H1 (cell line): ENCODE data around the gene EDN1. TPM values are rescaled to one million over a fixed set of nuclear protein-coding genes. Genes with fewer than 3 reads are reported as not detected.

Source experiments
- CTCF ChIA-PET: fragments of 300-600 bp; sonication (Branson Sonifier 250); formaldehyde crosslinking; loops from one replicate; lab custom pipeline; 2021; ENCODE audit not compliant: partially characterized antibody; lab: Charles Lee
- POLR2A ChIA-PET: fragments of 300-600 bp; sonication (Branson Sonifier 250); formaldehyde crosslinking; loops from one replicate; lab custom pipeline; 2021; ENCODE audit warnings: inconsistent platforms; ENCODE audit not compliant: partially characterized antibody; lab: Charles Lee
- DNase-seq, 2 experiments: peaks; one replicate each; pipeline versions ENCODE4 v3.0.0 to v3.0.0-alpha.2; 2010 to 2022; ENCODE audit warnings: low spot score in 2 of 2, low read depth in 1 of 2, mixed read lengths in 1 of 2
- FAIRE-seq: peaks from 2 replicates; lab custom pipeline; 2011; peaks lifted over from hg19 to GRCh38; lab: Jason Lieb, UNC
- H2AFZ ChIP-seq: 2 replicates; pipeline ENCODE4 v1.8.1; 2012; ENCODE audit warnings: low read length, inconsistent platforms
- H2AK5ac ChIP-seq: 2 replicates; pipeline ENCODE4 v1.6.1; 2013; ENCODE audit warnings: low read depth, low read length
- H2BK120ac ChIP-seq: replicated peaks from 2 replicates; pipeline ENCODE3; 2013; ENCODE audit warnings: low read depth, low read length, inconsistent platforms
- H2BK12ac ChIP-seq: 2 replicates; pipeline ENCODE4 v1.6.1; 2013; ENCODE audit warnings: low read depth, low read length
- H2BK15ac ChIP-seq: 2 replicates; pipeline ENCODE4 v1.6.1; 2013; ENCODE audit warnings: low read length
- H2BK20ac ChIP-seq: 2 replicates; pipeline ENCODE4 v1.6.1; 2013; ENCODE audit warnings: low read length
- H2BK5ac ChIP-seq: 2 replicates; pipeline ENCODE4 v1.6.1; 2013; ENCODE audit warnings: low read depth, low read length
- H3K14ac ChIP-seq: 2 replicates; pipeline ENCODE4 v1.6.1; 2013; ENCODE audit warnings: inconsistent platforms; ENCODE audit not compliant: insufficient read length
- H3K18ac ChIP-seq: 2 replicates; pipeline ENCODE4 v1.6.1; 2013; ENCODE audit warnings: low read length; ENCODE audit errors: extremely low read depth
- H3K23ac ChIP-seq: 2 replicates; pipeline ENCODE4 v1.6.1; 2013; ENCODE audit warnings: inconsistent platforms; ENCODE audit not compliant: insufficient read length
- H3K23me2 ChIP-seq: 2 replicates; pipeline ENCODE4 v1.6.1; 2013; ENCODE audit warnings: low read depth, low read length
- H3K27ac ChIP-seq: 2 replicates; pipeline ENCODE4 v1.6.1; 2011; ENCODE audit warnings: low read depth, low read length, inconsistent platforms
- H3K27me3 ChIP-seq, 4 experiments: replicated peaks in 1 of 4; 1 replicate in 1 of 4; 2 replicates in 3 of 4; pipeline versions ENCODE4 v1.6.1 to v1.8.1; 2011 to 2013; ENCODE audit warnings: low read length in 3 of 4, mild to moderate bottlenecking in 3 of 4, inconsistent platforms in 2 of 4, mixed read lengths in 2 of 4, moderate library complexity in 1 of 4; ENCODE audit not compliant: control insufficient read depth in 3 of 4, insufficient read depth in 3 of 4; ENCODE audit errors: extremely low read depth in 1 of 4
- H3K36me3 ChIP-seq, 4 experiments: 2 replicates each; pipeline versions ENCODE4 v1.6.1 to v1.8.1; 2011 to 2013; ENCODE audit warnings: mild to moderate bottlenecking in 4 of 4, low read length in 3 of 4, moderate library complexity in 2 of 4, control low read depth in 1 of 4, inconsistent platforms in 1 of 4; ENCODE audit not compliant: insufficient read depth in 4 of 4, control insufficient read depth in 2 of 4
- H3K4ac ChIP-seq: replicated peaks from 2 replicates; pipeline ENCODE3; 2013; ENCODE audit warnings: low read length, low read depth, mixed read lengths, inconsistent platforms; ENCODE audit not compliant: insufficient read length
- H3K4me1 ChIP-seq, 4 experiments: replicated peaks in 1 of 4; 1 replicate in 1 of 4; 2 replicates in 3 of 4; pipeline versions ENCODE4 v1.6.1 to v1.8.1; 2011 to 2013; ENCODE audit warnings: low read length in 3 of 4, inconsistent platforms in 2 of 4, mixed read lengths in 1 of 4; ENCODE audit not compliant: insufficient read depth in 4 of 4, control insufficient read depth in 3 of 4
- H3K4me2 ChIP-seq, 2 experiments: 2 replicates each; pipeline versions ENCODE4 v1.6.1 to v1.8.1; 2011 to 2013; ENCODE audit warnings: low read depth in 2 of 2, low read length in 2 of 2, control low read depth in 1 of 2, inconsistent platforms in 1 of 2, mild to moderate bottlenecking in 1 of 2; ENCODE audit not compliant: insufficient read depth in 1 of 2
- H3K4me3 ChIP-seq, 4 experiments: fragments of 200-600, 300-600 bp in 1 of 4; sonication (generic), shearing (Covaris generic), sonication (Bioruptor Twin) in 1 of 4; 2 replicates each; pipeline versions ENCODE4 v1.5.1 to v1.8.1; 2011 to 2016; ENCODE audit warnings: low read length in 4 of 4, low read depth in 3 of 4, control low read depth in 2 of 4, inconsistent platforms in 2 of 4, mild to moderate bottlenecking in 2 of 4, mixed read lengths in 1 of 4, moderate library complexity in 1 of 4; ENCODE audit not compliant: insufficient read depth in 2 of 4; ENCODE audit errors: extremely low read depth in 1 of 4
- H3K56ac ChIP-seq: replicated peaks from 2 replicates; pipeline ENCODE3; 2013; ENCODE audit warnings: low read depth, mild to moderate bottlenecking, mixed read lengths, low read length, inconsistent platforms; ENCODE audit not compliant: insufficient read length
- H3K79me1 ChIP-seq: 2 replicates; pipeline ENCODE4 v1.6.1; 2013; ENCODE audit warnings: low read depth, low read length, control low read depth
- H3K79me2 ChIP-seq, 2 experiments: 2 replicates each; pipeline versions ENCODE4 v1.6.1 to v1.8.1; 2012 to 2013; ENCODE audit warnings: low read length in 2 of 2, mild to moderate bottlenecking in 2 of 2, inconsistent platforms in 1 of 2; ENCODE audit not compliant: insufficient read depth in 2 of 2, control insufficient read depth in 1 of 2
- H3K9ac ChIP-seq, 4 experiments: replicated peaks in 1 of 4; 1 replicate in 1 of 4; 2 replicates in 3 of 4; pipeline versions ENCODE4 v1.6.1 to v1.8.1; 2011 to 2013; ENCODE audit warnings: low read depth in 3 of 4, low read length in 3 of 4, control low read depth in 2 of 4, mild to moderate bottlenecking in 2 of 4, moderate library complexity in 2 of 4, inconsistent platforms in 1 of 4; ENCODE audit errors: extremely low read depth in 1 of 4
- H3K9me3 ChIP-seq, 2 experiments: 2 replicates each; pipeline versions ENCODE4 v1.6.1 to v1.8.1; 2012 to 2013; ENCODE audit warnings: mild to moderate bottlenecking in 2 of 2, moderate library complexity in 2 of 2, control low read depth in 1 of 2, inconsistent platforms in 1 of 2, low read depth in 1 of 2, low read length in 1 of 2, mixed read lengths in 1 of 2; ENCODE audit not compliant: insufficient read depth in 2 of 2
- H4K20me1 ChIP-seq, 2 experiments: replicated peaks in 1 of 2; 2 replicates each; pipeline versions ENCODE3 to v1.8.1; 2011 to 2013; ENCODE audit warnings: inconsistent platforms in 2 of 2, low read length in 2 of 2, mild to moderate bottlenecking in 1 of 2; ENCODE audit not compliant: insufficient read depth in 2 of 2, control insufficient read depth in 1 of 2
- H4K5ac ChIP-seq: 2 replicates; pipeline ENCODE4 v1.6.1; 2013; ENCODE audit warnings: low read length, low read depth, mixed read lengths, inconsistent platforms; ENCODE audit not compliant: insufficient read length
- H4K8ac ChIP-seq: 2 replicates; pipeline ENCODE4 v1.8.0; 2013; ENCODE audit warnings: mild to moderate bottlenecking, moderate library complexity, low read length, inconsistent platforms; ENCODE audit not compliant: insufficient read depth; ENCODE audit errors: extremely low read depth
- H4K91ac ChIP-seq: replicated peaks from 2 replicates; pipeline ENCODE3; 2013; ENCODE audit warnings: low read length, mixed read lengths, inconsistent platforms; ENCODE audit not compliant: insufficient read length
- JUN ChIP-seq: IDR thresholded peaks from 2 replicates; pipeline ENCODE4 v1.6.1; 2011; ENCODE audit warnings: low read depth, mild to moderate bottlenecking, improper control_type of control experiment, low read length
- WGBS, 2 experiments: shearing (Covaris generic) in 1 of 2; methylation state at CpG; one replicate each; pipeline versions ENCODE4 v1.1.6 to v1.1.7; 2013 to 2015; ENCODE audit warnings: low lambda C conversion rate in 2 of 2, mixed read lengths in 2 of 2, inconsistent platforms in 1 of 2, low coverage in 1 of 2, missing lambda C conversion rate in 1 of 2; ENCODE audit not compliant: insufficient replicate concordance in 2 of 2, insufficient coverage in 1 of 2, insufficient read length in 1 of 2; ENCODE audit errors: extremely low coverage in 1 of 2, missing lambda C conversion rate in 1 of 2; 5-methylcytosine and 5-hydroxymethylcytosine counted together
- polyA plus RNA-seq, 7 experiments: library from polyadenylated mRNA; depleted of rRNA in 3 of 7; stranded (reverse) in 5 of 7; unstranded in 2 of 7; fragments of >200 nt in 5 of 7; fragments of 200-250 nt in 2 of 7; gene quantifications; 1 replicate in 5 of 7; 2 replicates in 1 of 7; 4 replicates in 1 of 7; pipeline versions ENCODE4 v1.2.1 to v1.2.3, GENCODE V29; 2011 to 2013; ENCODE audit warnings: missing spikeins in 2 of 7, mixed read lengths in 2 of 7
- total RNA-seq: library from RNA; stranded (reverse); fragmentation: NEBNext Ultra II Directional; extraction: Animal tissue kit (Norgen Biotek cat#: 25700); gene quantifications from 2 replicates; pipeline ENCODE4 v1.2.1, GENCODE V29; 2021

EDN1 gene
- total and polyA plus RNA-seq, 2 of the 8 experiments (the other 6 are each of a cell fraction or from before 2014, with no cell fraction given): 0.23 to 1.1 TPM

DNA sequence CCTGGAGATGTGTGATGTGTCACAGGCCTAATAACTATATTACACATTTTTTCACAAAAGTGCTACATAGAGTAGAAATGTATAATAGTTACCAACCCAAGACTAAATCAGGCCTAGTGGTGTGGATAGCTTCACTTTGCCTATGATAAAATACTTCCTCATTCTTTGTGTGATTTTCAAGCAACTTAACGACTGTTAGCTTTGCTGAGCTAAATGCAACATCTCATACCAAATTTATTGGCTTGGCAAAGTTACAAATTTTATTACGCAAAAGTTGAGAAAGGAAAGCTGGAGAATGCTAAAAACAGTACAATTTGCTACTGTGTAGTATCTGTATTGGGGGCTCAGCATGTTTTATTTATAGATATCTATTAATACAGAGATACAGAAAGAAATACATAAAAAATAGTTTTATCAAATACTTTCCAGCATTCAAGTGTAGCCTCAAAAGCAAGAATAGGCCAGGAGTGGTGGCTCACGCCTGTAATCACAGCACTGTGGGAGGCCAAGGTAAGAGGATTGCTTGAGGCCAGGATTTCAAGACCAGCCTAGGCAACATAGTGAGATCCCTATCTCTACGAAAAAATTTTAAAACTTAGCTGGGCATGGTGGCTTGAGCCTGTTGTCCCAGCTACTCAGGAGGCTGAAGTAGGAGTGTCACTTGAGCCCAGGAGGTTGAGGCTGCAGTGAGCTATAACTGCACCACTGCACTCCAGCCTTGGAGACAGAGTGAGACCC is 3.6 kb upstream of the EDN1 start:
- Histone ChIP-seq H3K4me3 (no peak overlapping the region), H3K27ac (no peak overlapping the region), H2BK120ac (no peak overlapping the region), H3K4me2 (no peak overlapping the region), H3K23me2 (peaks cover 3% of the 10 kb centered on the region; the same call in 1 of the 2 replicates), H4K8ac (no peak overlapping the region), H3K4ac (no peak overlapping the region), H4K5ac (no peak overlapping the region), H2BK15ac (no peak overlapping the region), H4K91ac (no peak overlapping the region), H3K23ac (no peak overlapping the region), H3K9me3 (no peaks in the 10 kb centered on the region), H2BK5ac (no peak overlapping the region), H3K27me3 (peaks cover 0 to 10% (median 2%) of the 10 kb centered on the region in 4 experiments; a peak in 4 of 7 replicates), H2BK12ac (no peak overlapping the region), H3K18ac (no peak overlapping the region), H3K14ac (no peak overlapping the region), H3K56ac (no peak overlapping the region), H2AK5ac (no peak overlapping the region), H3K79me2 (no peaks in the 10 kb centered on the region), H4K20me1 (no peaks in the 10 kb centered on the region), H3K9ac (no peak overlapping the region), H3K36me3 (no peaks in the 10 kb centered on the region), H2AFZ (no peak overlapping the region), H2BK20ac (no peak overlapping the region), H3K4me1 (peaks cover 2 to 11% (median 6%) of the 10 kb centered on the region in 4 experiments), H3K79me1 (no peaks in the 10 kb centered on the region)
- no peak for FAIRE-seq
- ChIA-PET POLR2A (interaction anchor here (0.9 kb wide), 1 partner anchor 14 kb away, joined by 3 read pairs; no protein-coding TSS in a partner anchor), CTCF (interaction anchor here (0.5 to 2.9 kb wide), 71 partner anchors 8 to 1446 kb away, joined by 3 to 23 read pairs (median 4); no protein-coding TSS in a partner anchor)
- WGBS, 2 experiments: 92% methylated on average over 4 of the region's 4 CpGs; no CpG with 5 or more reads in 1 of the 2 experiments
- no peak for DNase-seq
- TF ChIP-seq JUN: no peak
